SIG-M5 treated with dmso at 0.1 percent for 504 hours (cell line): ENCODE data around the gene DHRS4.

Experiments used
- DNase-seq: peaks from one replicate; lab custom pipeline; 2025; ENCODE audit not compliant: unreplicated experiment; lab: John Stamatoyannopoulos, UW

The DHRS4 gene

DNA sequence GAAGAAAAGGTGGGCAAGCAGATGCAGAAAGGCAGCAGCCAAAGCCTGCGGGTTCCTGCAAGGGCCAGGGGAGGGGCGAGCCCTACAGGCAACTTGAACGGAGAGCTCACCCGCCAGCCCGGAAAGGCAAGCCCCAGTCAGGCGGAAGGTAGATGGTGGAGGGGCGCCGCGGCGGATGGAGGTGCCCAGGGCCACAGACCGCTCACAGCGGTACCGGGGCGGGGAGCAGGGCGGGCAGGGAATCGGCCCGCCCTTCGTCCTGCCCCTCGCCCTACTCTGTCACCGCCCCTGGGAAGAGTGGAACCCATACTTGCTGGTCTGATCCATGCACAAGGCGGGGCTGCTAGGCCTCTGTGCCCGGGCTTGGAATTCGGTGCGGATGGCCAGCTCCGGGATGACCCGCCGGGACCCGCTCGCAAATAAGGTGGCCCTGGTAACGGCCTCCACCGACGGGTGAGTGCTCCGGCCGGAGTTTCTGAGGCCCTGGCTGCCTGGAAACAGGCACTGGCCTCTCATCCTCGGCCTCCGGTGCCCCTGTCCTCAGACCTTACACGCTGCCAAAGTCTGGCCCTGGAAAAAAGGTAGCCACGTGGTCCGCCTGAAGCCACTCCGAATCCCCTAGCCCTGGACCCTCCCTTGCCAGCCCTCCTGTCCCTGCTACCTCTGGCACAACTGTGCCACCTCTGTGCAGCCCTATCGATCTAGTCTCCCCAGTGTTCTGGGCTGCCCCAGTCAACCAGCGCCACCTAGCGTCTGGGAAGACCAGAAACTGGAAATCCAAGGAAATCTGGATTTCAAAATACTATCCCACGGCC is at the start of gene DHRS4:
Gene DHRS4 (plus strand): TSS at position 307 of the 815 bp plus-strand sequence. CDS start 19 bp downstream, at position 326.
- peak; percentile 67 for DNase-seq

DNA sequence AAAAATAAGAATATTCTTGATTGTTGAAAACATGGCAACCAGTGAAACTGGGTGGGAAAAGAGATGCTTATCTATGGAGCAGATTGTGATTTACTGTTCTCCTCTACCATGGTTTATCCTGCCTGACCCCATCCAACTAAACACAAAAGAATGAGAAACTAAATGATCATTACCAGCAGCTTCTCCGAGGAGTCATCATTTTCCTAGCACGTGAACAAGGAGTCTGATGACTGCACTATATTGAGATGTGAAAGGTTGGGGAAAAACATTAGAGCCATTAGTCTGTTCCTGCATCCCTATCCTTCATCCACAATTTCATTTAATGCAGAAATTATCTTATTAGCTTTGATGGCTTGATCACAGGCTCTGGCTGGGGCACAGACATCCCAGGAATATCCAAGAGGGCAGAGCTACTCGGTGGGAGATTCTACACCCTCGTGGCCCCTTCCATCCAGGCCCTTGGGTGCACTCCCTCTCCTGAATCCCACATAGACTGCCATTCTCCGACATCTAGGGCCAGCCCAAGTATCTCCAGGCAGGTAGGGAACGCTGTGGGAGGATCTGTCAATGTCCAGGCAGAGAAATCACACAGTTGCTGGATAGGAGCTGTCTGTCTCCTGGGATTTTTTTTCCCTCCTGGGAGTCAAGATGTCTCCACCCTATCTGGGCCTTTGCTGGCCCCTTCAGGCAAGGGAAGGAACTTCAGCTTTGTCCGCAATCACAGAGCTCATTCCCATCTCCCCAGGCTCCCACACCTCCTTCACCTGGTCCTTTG is 43.3 kb upstream of the DHRS4 start:
- DNase-seq, result peak; percentile 30

DNA sequence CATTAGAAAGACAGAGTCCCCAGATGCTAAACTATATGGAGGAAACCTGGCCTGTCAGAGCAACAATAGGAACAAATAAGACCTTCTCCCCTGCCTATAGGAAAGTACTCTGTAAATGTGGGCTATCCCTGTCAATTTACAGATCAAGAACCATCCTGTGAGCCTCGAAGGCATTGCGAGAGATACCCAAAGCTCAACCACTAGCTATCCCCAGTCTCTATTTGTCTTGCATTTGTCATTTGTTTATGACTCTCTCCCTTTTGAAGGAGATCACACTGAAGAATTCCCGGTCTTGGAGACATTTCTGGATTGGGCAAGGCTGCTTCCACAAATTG is 42.7 kb upstream of the DHRS4 start:
- DNase-seq, result no peak

DNA sequence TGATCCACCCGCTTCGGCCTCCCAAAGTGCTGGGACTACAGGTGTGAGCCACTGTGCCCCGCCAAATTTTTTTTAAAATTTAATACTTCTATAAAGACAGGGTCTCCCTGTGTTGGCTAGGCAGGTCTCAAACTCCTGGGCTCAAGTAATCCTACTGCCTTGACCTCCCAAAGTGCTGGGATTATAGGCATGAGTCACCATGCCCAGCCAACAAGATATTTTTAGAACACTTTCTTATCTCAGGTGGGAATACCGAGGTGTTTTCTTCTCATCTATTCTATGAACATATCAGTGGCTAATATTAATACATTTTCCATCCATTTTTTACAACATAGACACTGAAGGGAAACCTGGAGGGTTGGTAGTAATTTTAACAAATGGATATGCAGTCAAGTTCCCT is 38.0 kb upstream of the DHRS4 start:
- no peak for DNase-seq

DNA sequence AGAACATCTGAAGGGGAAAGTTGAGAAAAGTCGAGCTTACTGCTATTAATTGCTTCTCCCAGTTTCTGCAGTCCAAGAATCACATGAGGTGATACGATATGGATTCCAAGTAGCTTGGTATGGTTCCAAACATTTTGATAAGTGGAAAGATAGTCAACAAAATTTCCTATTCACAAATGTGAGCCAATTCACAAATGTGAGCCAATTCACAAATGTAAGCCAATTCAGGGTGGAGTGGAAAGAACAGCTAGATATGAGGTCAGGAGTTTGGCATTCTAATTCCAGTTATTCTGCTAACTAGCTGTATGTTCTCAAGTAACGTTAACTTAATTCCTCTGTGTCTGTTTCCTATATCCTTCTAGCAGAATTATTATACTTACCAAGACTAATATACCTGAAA is 37.6 kb upstream of the DHRS4 start:
- no peak for DNase-seq

DNA sequence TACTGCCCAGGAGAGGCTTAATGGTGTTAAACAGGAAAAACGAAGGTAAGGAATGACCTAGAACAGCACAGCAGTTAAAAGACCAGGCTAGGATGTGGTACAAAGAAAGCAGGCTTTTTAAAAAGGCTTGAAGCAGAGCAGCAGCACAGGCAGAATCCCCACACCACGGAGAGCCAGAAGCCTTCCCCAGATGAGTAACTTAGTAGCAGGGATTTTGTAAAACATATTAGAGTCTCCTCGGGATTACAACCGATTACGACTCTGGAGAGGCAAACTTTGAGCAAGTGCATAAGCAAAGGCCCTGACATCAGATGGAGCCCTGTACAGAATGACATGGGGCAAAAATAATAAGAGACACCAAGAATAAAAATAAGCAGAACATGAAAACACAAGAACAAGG is 37.1 kb upstream of the DHRS4 start:
- DNase-seq, result no peak

DNA sequence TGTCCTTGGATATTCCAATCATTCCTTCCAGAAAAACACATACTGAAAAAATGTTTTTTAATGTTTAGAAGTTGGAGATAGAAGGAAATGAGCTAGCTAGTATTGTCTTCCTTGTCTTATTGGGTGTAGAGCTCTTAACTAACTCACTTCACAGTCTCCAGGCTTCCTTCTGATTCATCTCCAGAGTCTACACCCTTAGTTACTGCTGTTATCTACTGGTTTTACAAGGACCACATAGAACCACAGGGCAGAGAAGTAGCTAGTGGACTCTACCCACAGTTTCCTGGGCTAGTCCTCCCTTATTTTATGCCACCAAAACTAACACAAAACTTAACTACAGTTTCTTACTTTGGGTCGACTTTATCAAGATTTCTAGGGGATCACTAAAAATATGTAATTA is 31.0 kb upstream of the DHRS4 start:
- DNase-seq, result no peak

DNA sequence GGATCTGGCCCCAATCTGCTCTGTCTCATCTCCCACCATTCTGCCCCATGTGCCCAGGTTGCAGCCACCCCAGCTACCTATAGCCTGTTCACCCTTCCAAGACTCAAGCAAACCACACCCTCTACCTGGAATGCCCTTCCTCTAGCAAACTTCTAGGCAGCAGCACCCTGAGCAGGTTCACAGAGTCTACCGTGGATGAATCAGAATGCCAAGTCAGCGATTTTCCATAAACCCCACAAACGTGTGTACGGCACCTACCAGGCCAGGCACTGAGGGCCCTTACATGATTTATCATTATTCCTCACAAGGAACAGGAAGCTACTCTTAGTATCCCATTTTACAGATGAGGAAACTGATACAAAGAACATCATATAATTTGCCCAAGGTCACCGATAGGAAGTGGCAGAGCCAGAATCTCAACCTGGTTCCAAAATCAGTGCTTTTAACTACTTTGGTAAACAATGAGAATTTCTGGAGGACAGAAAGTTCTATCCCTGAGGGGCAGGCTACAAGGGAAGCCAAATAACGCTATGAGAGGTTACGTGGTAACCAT is 28.0 kb upstream of the DHRS4 start:
- DNase-seq, result no peak

DNA sequence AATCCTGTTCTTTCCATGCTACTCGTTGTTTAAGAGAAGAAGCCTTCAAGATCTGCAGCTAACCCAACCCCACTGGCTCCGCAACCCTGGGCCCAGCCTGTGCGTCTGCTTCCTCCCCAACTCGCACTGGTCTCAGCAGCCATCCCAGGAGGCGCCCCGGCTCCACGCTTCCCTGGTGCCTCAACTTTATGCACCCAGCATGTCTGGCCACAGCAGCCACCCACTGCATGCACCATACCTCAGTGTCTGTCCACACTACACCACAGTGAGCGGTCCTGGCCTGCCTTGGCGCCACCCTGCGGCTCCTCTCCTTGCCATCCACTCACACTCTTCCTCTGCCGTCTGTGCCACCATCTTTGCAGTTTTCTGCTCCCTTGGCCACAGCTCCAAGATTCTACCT is 27.0 kb upstream of the DHRS4 start:
- DNase-seq, result no peak

DNA sequence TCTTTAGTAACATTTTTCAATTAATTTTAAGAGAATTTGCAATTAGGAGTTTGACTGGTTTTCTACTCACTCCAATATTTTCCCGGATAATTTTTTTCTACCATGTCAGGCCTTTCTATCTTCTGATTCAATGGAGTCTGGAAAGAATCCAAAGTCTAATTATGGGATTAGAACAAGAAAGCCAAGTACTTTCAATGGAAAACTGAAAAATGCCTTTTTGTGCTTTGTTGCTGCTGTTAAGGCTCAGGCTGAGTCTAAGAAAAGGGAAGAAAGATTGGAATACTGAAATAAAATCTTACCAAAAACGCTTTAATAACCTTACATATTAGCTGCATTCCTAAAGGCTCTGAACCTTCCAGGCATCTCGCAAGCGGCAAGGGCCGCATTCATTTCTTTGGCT is 24.4 kb upstream of the DHRS4 start:
- DNase-seq, result no peak

DNA sequence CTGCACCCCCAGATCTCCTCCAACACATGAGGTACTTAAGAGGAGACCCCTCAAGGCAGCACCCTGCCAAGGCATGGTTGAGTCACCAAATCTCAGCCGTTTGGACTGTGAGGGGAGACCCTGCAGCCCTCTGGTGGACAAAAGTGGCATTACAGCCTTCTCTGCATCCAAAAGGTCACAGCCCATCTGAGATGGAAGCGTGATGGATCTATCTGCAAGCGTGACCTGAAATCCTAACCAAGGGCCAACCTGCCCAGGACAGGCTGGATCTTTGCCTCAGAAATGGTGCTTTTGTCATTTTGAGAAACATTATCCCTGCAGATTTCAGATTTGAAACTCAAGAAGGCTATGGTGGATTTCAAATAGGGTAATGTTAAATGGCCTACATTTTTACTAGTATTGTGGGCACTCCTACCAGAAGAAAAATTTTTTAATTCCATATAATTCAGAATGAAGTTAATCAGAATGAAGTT is 23.7 kb upstream of the DHRS4 start:
- peak; percentile 39 for DNase-seq

DNA sequence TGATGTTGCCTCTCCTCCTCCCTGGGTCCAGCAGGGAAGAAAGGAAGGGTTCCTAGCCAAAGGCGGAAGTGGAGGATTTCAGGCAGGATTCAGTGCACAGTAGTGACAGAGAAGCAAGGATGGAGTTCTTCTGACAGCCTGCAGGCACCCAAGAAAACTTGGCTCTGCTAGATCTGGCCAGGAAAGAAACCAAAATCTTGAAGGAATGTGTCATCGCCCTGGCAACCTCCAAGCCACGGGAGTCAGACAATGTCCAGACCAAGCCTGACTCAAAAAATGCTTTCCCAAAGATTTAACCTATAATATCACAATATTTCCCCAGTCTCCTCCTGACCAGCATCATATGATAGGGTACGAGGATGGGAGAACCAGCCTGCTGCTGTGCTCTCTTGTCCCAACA is 22.8 kb upstream of the DHRS4 start:
- DNase-seq, result no peak

DNA sequence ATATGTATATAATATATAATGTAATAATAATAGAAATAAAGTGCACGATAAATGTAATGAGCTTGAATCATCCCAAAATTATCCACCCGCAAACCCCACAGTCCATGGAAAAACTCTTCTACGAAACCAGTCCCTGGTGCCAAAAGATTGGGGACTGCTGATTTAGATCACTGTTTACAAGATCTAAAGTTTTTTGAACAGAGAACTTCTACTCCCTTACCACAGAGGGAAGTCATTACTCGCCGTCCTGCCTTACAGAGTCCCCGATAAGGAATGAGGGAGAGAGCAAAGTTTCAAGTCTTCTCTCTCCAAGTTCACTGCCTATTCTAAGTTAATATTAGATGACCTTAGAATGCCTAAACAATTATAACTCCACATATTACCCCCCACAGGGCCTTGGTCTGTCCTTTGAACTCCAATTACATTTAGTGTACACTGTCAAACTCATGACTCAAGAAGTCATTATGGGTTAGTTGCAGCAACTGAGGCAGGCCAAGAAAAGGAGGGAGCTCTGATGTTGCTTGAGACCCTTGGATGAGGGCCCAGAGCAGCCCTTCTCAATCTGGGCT is 21.8 kb upstream of the DHRS4 start:
- no peak for DNase-seq

DNA sequence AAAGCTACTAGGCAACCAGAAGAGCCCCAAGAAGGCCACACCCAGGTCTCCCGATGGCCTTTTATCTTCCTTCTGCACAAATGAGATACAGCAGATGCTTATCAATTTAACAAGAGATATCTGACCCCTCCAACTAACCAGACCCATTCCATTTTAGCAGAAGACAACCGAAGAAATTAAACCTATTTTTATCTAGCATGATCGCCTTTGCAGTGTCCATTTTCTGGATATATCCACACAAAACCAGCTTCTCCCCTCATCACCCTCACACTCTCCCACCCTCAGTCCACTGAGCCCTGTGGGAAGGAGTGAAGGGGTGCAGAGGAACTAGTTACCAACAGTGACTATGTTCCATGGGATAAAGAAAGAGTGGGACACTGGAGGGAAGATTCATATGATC is 20.9 kb upstream of the DHRS4 start:
- DNase-seq, result no peak

DNA sequence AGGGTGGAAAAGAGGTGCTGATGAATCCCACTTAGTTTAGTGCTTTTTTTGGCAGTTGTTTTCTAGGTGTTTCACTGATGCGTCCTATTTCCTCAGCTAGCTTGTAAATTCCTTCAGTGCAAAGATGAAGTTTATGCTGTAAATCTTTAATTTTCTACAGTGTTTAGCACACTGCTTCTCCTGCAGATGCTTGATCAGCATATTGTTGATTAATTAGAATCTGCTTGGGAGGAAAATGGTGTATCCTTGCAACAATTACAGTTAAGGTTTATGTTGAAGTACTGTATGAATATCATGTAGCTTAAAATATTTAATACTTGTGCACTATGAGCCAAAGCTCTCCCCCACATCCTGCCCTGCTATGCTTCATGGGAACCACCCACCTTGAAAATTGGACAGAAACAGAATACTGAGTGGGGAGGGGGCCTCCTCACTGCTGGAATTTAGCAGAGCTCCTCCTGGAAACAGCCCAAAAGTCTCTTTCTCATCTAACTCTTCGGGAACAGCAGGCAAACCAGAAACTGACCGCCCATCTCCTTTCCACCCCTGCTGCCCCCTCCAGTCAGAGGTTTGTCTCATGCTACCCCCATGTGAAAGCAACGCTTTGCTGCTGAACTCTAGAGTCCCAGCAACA is 20.3 kb upstream of the DHRS4 start:
- no peak for DNase-seq

DNA sequence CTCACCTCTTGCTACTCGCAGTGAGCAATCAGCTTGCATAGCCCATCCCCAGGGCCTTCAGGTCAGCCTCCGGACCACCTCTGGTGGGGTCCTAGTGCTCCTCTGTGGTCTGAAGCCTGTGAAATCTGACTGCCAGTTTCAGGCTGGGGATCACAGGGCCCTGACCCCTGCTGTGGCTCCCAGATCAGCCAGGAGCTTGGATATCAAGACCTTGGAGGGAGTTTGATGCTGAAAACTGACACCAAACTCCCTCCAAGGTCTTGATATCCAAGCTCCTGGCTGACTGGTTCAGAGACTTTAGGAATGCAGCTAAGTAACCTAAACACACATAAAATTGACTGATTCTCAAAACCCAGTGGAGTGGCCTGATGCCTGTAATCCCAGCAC is 19.8 kb upstream of the DHRS4 start:
- no peak for DNase-seq

DNA sequence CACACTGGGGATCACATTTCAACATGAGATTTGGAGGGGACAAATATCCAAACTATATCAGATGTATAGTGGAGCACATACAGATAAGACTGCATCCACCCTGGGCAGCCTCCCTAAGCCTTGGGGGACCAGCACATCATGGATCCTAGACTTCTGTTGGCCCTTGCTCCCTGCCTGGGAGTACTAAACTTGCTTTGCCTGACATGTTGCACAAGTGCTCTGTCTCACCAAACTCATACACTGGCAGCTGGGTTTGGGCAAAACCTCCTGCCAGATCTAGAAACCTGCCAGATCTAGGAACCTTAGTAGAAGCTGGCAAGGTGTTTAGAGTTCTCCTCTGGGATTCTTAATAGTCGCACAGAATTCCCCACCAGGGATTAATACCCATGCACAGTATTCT is 18.4 kb upstream of the DHRS4 start:
- DNase-seq, result no peak

DNA sequence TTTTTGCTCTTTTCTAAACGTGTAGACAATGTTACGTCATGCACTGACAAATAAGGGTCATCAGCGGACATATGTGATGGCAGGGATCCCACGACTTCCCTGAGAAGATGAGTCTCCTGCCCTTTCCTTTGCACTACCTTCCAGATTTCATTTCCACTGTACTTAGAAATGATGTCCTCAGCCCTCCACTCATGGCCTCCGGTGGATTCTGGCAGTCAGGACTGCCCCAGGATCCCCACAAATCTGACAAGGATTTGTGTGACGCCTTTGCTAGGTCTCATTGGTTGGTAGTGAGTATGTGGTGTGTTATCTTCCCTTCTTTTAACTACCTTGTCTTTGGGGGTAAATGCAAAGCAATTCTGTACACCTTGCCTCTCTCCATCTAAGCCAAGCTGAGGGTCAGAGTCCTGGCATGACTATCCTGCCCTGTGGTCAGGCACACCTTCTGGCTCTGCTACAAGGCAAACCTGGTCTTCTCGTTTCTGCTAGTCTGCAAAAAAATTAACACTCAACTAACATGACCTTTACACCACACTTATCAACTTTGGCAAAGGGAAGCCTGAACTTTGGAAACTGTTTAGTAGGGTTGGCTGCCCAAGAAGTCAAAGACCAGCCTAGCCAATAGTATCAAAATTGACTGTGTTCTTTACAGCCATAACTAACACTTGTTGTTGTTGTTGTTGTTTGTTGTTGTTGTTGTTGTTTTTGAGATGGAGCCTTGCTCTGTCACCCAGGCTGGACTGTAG is 17.3 kb upstream of the DHRS4 start:
- DNase-seq, result no peak

DNA sequence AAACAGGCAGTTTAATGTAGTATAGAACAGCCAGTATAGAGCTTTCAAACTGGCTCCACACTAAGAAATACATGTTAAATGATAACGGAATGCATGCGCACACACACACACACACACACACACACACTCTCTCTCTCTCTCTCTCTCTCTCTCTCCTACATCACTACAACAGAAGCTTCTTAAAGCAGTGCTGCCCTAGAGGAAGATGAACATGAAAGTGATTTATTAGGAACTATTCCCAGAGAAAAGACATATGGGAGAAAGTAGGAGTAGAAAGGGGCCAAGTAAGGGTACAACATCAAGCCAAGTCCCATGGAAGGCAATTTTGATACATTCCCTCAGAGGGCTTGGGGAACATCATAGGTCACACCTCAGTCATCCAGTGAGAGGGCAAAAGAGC is 16.4 kb upstream of the DHRS4 start:
- DNase-seq, result no peak

DNA sequence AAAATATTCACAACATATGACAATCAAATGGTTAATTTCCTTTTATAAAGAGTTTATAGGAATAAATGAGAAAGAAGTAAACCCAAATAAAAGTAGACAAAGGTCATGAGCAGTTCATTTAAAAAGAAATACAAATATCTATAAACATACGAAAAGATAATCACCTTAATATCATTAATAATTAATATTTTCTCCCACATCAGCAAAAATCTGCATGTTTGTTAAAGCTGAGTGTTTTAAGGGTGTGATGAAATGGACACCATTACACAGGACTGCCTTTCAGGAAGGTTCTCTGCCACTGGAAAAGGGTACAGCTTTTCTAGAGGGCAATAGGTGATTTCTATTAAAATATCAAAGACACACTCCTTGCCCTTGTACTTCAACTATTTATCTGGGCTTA is 14.7 kb upstream of the DHRS4 start:
- DNase-seq, result no peak
